Mammary epithelial cell (primary cell): ENCODE data around the gene MX1.

Source experiments
- EZH2 ChIP-seq: IDR thresholded peaks from 2 replicates; pipeline ENCODE4 v1.6.1; 2012; ENCODE audit warnings: low read length, inconsistent platforms, borderline replicate concordance
- TF ChIP-seq, protein P1 (sequence below), 2 donors: IDR thresholded peaks in 1 of 2; conservative IDR thresholded peaks in 1 of 2; 2 replicates each; pipeline ENCODE4 v1.5.1; 2011 to 2012; ENCODE audit warnings: inconsistent platforms in 2 of 2, low read length in 2 of 2, mild to moderate bottlenecking in 2 of 2, control low read depth in 1 of 2, low read depth in 1 of 2; ENCODE audit not compliant: insufficient read depth in 1 of 2; ENCODE audit errors: extremely low read depth in 1 of 2

DNA sequence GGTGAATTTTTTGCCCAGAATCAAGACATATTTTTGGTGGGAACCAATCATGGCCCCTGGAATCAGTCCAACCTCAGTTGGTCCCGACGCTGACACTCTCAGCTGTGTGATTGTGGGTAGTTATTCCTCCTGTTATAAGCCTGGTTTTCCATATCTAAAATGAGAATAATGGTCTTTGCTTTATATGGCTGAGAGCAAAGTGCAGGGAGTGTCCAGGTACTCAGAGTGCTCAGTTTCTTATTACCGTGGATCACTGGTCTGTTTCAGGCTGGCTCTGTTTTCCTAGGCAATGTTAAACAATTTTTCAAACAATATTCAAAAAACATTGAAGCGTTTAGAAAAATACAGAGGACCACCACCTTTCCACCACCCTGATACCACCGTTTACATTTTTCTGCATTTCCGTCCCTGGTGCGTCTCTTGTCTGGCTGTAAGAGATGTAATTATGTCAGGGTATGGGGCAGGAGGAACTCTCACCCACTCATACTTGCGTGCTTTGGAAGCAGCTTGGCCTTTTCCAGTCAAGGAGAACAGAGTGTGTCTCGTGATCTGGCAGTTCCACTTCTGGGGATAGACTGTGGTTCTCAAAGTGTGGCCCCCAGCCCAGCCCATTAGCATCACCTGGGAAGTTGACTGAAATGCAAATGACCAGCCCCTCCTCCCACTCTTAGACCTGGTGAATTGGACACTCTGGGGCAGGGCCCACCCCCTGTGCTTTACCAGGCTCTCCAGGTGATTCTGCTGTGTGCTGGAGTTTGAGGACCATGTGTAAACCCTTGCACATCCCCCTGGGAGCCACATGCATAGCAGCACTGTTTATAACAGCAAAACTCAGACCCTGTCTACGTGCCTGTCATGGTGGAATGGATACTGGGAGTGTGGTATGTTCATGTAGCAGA, 6.8 kb downstream of the MX1 start:
- TF ChIP-seq, protein P1, sequence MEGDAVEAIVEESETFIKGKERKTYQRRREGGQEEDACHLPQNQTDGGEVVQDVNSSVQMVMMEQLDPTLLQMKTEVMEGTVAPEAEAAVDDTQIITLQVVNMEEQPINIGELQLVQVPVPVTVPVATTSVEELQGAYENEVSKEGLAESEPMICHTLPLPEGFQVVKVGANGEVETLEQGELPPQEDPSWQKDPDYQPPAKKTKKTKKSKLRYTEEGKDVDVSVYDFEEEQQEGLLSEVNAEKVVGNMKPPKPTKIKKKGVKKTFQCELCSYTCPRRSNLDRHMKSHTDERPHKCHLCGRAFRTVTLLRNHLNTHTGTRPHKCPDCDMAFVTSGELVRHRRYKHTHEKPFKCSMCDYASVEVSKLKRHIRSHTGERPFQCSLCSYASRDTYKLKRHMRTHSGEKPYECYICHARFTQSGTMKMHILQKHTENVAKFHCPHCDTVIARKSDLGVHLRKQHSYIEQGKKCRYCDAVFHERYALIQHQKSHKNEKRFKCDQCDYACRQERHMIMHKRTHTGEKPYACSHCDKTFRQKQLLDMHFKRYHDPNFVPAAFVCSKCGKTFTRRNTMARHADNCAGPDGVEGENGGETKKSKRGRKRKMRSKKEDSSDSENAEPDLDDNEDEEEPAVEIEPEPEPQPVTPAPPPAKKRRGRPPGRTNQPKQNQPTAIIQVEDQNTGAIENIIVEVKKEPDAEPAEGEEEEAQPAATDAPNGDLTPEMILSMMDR (conservative IDR thresholded peaks at IDR 0.05 in 1 of 2, IDR thresholded peaks at IDR 0.05 in 1 of 2; ENCODE audit: extremely low read depth in 1 of 2, insufficient read depth in 1 of 2, low read depth in 1 of 2, low read length in 2 of 2): no peak
- no peak for TF ChIP-seq EZH2
